DND-41 (cell line): Measurements from ENCODE around the gene SIPA1L2.

Experiments used
- CTCF ChIP-seq: IDR thresholded peaks from 2 replicates; pipeline ENCODE4 v1.5.1; 2012; ENCODE audit warnings: borderline replicate concordance, low read length, moderate library complexity, mild to moderate bottlenecking; ENCODE audit not compliant: poor library complexity, severe bottlenecking; ENCODE audit errors: extremely low read depth
- EZH2 ChIP-seq: IDR thresholded peaks from 3 replicates; pipeline ENCODE4 v1.6.1; 2012; ENCODE audit warnings: borderline replicate concordance, low read depth, mild to moderate bottlenecking, moderate library complexity, low read length, inconsistent platforms; ENCODE audit not compliant: severe bottlenecking

GRCh38 chr1:232673256-232673655 lies 43.3 kb upstream of the SIPA1L2 start:
- no peak for TF ChIP-seq EZH2
- no peak for TF ChIP-seq CTCF
